CD14-positive monocyte (primary cell): ENCODE measurements around the gene ADGRL3. TPM values are rescaled to one million over a fixed set of nuclear protein-coding genes. Genes with fewer than 3 reads are reported as not detected.

ENCODE experiments used
- DNase-seq, 3 donors: peaks; one replicate each; pipeline ENCODE4 v3.0.0-alpha.2; 2011 to 2022
- H2AFZ ChIP-seq: 2 replicates; pipeline ENCODE4 v1.6.0; 2012; ENCODE audit warnings: mild to moderate bottlenecking, low read depth, low read length, inconsistent platforms; ENCODE audit not compliant: insufficient read depth, poor library complexity, severe bottlenecking
- H3K27ac ChIP-seq, 2 donors: 1 replicate in 1 of 2; 2 replicates in 1 of 2; pipeline ENCODE4 v1.5.1; 2012 to 2013; ENCODE audit warnings: low read length in 2 of 2, control low read depth in 1 of 2, inconsistent platforms in 1 of 2, low read depth in 1 of 2, mild to moderate bottlenecking in 1 of 2
- H3K27me3 ChIP-seq, 2 donors: one replicate each; pipeline versions ENCODE4 v1.6.0 to v1.6.1; 2011 to 2013; ENCODE audit warnings: low read length in 2 of 2; ENCODE audit not compliant: control insufficient read depth in 2 of 2, insufficient read depth in 2 of 2
- H3K36me3 ChIP-seq, 2 donors: replicated peaks in 1 of 2; 1 replicate in 1 of 2; 2 replicates in 1 of 2; pipeline versions ENCODE4 v1.5.1 to v1.6.1; 2012 to 2013; ENCODE audit warnings: low read length in 2 of 2, control low read depth in 1 of 2, inconsistent platforms in 1 of 2, mild to moderate bottlenecking in 1 of 2; ENCODE audit not compliant: insufficient read depth in 2 of 2, control insufficient read depth in 1 of 2
- H3K4me1 ChIP-seq, 2 donors: 1 replicate in 1 of 2; 2 replicates in 1 of 2; pipeline versions ENCODE4 v1.5.1 to v1.6.1; 2012 to 2013; ENCODE audit warnings: low read length in 2 of 2, control low read depth in 1 of 2, inconsistent platforms in 1 of 2, mild to moderate bottlenecking in 1 of 2, moderate library complexity in 1 of 2; ENCODE audit not compliant: insufficient read depth in 2 of 2, control insufficient read depth in 1 of 2
- H3K4me2 ChIP-seq: replicated peaks from 2 replicates; pipeline ENCODE3; 2012; ENCODE audit warnings: low read length, moderate library complexity, mild to moderate bottlenecking; ENCODE audit not compliant: poor library complexity, severe bottlenecking; ENCODE audit errors: extremely low read depth
- H3K4me3 ChIP-seq, 3 experiments: fragments of 200-600 bp in 1 of 3; sonication (generic) in 1 of 3; replicated peaks in 1 of 3; 1 replicate in 2 of 3; 2 replicates in 1 of 3; pipeline ENCODE4 v1.5.1; 2011 to 2013; ENCODE audit warnings: low read length in 3 of 3, mild to moderate bottlenecking in 3 of 3, control low read depth in 2 of 3, low read depth in 2 of 3, inconsistent platforms in 1 of 3, moderate library complexity in 1 of 3
- H3K79me2 ChIP-seq: 2 replicates; pipeline ENCODE4 v1.6.0; 2012; ENCODE audit warnings: mild to moderate bottlenecking, control low read depth, inconsistent platforms, low read length, moderate library complexity; ENCODE audit not compliant: insufficient read depth
- H3K9ac ChIP-seq: 2 replicates; pipeline ENCODE4 v1.6.0; 2017; ENCODE audit warnings: low read length, mild to moderate bottlenecking; ENCODE audit not compliant: insufficient read depth, poor library complexity, severe bottlenecking
- H3K9me3 ChIP-seq, 2 donors: replicated peaks in 1 of 2; 1 replicate in 1 of 2; 2 replicates in 1 of 2; pipeline versions ENCODE4 v1.5.1 to v1.6.1; 2012 to 2013; ENCODE audit warnings: low read length in 2 of 2, control low read depth in 1 of 2; ENCODE audit not compliant: control insufficient read depth in 1 of 2, insufficient read depth in 1 of 2
- H4K20me1 ChIP-seq: 2 replicates; pipeline ENCODE4 v1.6.0; 2012; ENCODE audit warnings: mild to moderate bottlenecking, low read length, control low read depth, moderate library complexity; ENCODE audit not compliant: insufficient read depth
- H3K27ac Mint-ChIP-seq, 7 donors: one replicate each; pipeline ENCODE4 v1.8.0; 2020; ENCODE audit warnings: mild to moderate bottlenecking in 7 of 7, mixed read lengths in 7 of 7, moderate library complexity in 6 of 7, inconsistent platforms in 2 of 7
- H3K27me3 Mint-ChIP-seq, 3 donors: one replicate each; pipeline ENCODE4 v1.8.0; 2021 to 2022; ENCODE audit warnings: low read depth in 3 of 3, mild to moderate bottlenecking in 3 of 3, mixed read lengths in 3 of 3, moderate library complexity in 3 of 3, inconsistent platforms in 1 of 3
- H3K36me3 Mint-ChIP-seq, 2 donors: one replicate each; pipeline ENCODE4 v1.8.0; 2020; ENCODE audit warnings: mixed read lengths in 2 of 2, inconsistent platforms in 1 of 2, mild to moderate bottlenecking in 1 of 2
- H3K4me1 Mint-ChIP-seq: one replicate; pipeline ENCODE4 v1.8.0; 2020; ENCODE audit warnings: mild to moderate bottlenecking, mixed read lengths
- H3K4me3 Mint-ChIP-seq, 2 donors: one replicate each; pipeline ENCODE4 v1.8.0; 2020; ENCODE audit warnings: mild to moderate bottlenecking in 2 of 2, mixed read lengths in 2 of 2, moderate library complexity in 1 of 2
- H3K9me3 Mint-ChIP-seq, 7 donors: one replicate each; pipeline ENCODE4 v1.8.0; 2020 to 2022; ENCODE audit warnings: mixed read lengths in 7 of 7, mild to moderate bottlenecking in 6 of 7, moderate library complexity in 6 of 7, inconsistent platforms in 2 of 7
- CTCF ChIP-seq: fragments of 200-600 bp; IDR thresholded peaks from one replicate; pipeline ENCODE4 v1.8.0; 2022; ENCODE audit warnings: antibody characterized with exemption, mild to moderate bottlenecking
- WGBS: methylation state at CpG from one replicate; pipeline ENCODE4 v1.1.5; 2013; ENCODE audit warnings: missing lambda C conversion rate; ENCODE audit not compliant: insufficient coverage; 5-methylcytosine and 5-hydroxymethylcytosine counted together
- intact Hi-C, 2 donors: fragments of 100-400 bp; cut with micrococcal nuclease; formaldehyde crosslinking; loops; one replicate each; pipeline versions ENCODE4 v1.15.0 to v1.15.1; 2023
- polyA plus RNA-seq, 3 donors: library from polyadenylated mRNA; depleted of rRNA in 1 of 3; unstranded in 2 of 3; stranded (reverse) in 1 of 3; fragments of 300-500 nt in 2 of 3; fragments of >200 nt in 1 of 3; fragmentation: Illumina TruSeq in 2 of 3; gene quantifications; 1 replicate in 2 of 3; 2 replicates in 1 of 3; pipeline ENCODE4 v1.2.3, GENCODE V29; 2012 to 2021

ADGRL3 gene
- polyA plus RNA-seq, 3 donors, result not detected

DNA sequence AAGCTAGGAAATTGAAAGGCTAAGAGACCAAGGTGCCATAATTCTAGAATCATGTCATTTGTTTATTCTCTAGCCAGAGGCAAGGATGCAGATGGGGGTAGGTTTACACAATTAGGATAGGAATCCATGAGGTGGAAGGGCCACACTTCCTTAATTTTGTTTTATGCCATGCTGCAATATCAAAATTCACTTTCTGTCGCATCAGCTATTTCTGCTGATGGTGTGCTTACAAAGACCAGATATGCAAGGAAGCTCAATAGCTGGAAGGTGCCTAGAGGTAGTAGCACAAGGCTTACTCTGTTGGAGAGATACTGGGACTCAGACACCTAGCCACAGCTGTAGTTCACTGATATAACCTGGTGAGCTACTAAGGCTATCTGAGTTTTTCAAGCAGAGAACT, 328.5 kb downstream of the ADGRL3 start:
- H3K4me3 Mint-ChIP-seq, result no peak overlapping the region
- H3K27ac Mint-ChIP-seq, result no peak overlapping the region
- H2AFZ ChIP-seq, result no peak overlapping the region
- no peak for DNase-seq
- H3K9me3 ChIP-seq, result no peaks in the 10 kb centered on the region
- H3K4me1 Mint-ChIP-seq, result no peaks in the 10 kb centered on the region
- H3K4me3 ChIP-seq, result no peak overlapping the region
- TF ChIP-seq CTCF, result no peak
- no CpG with 5 or more reads among the region's 1 CpG for WGBS
- H3K27me3 ChIP-seq, result no peaks in the 10 kb centered on the region
- H3K4me2 ChIP-seq, result no peak overlapping the region
- no peaks in the 10 kb centered on the region for H3K36me3 ChIP-seq
- no peaks in the 10 kb centered on the region for H3K36me3 Mint-ChIP-seq
- no peak overlapping the region for H3K9ac ChIP-seq
- intact Hi-C loops, result no loop called here
- H4K20me1 ChIP-seq, result no peaks in the 10 kb centered on the region
- no peak overlapping the region for H3K27ac ChIP-seq
- H3K4me1 ChIP-seq, result no peaks in the 10 kb centered on the region
- peaks cover 0 to 8% (median 3%) of the 10 kb centered on the region in 7 donors for H3K9me3 Mint-ChIP-seq
- peaks cover 0 to 2% (median 0%) of the 10 kb centered on the region in 3 donors for H3K27me3 Mint-ChIP-seq
- no peaks in the 10 kb centered on the region for H3K79me2 ChIP-seq

GRCh38 chr4:61531188-61531587, 331.1 kb downstream of the ADGRL3 start:
- Histone ChIP-seq H3K4me3 (no peak overlapping the region), H3K4me1 (no peaks in the 10 kb centered on the region), H3K4me2 (no peak overlapping the region), H3K79me2 (no peaks in the 10 kb centered on the region), H4K20me1 (no peaks in the 10 kb centered on the region), H3K9ac (no peak overlapping the region), H3K27ac (no peak overlapping the region), H3K27me3 (no peaks in the 10 kb centered on the region), H3K9me3 (peaks cover 0 to 5% of the 10 kb centered on the region in 2 donors), H3K36me3 (no peaks in the 10 kb centered on the region), H2AFZ (no peak overlapping the region)
- no peak overlapping the region for H3K4me3 Mint-ChIP-seq
- no peaks in the 10 kb centered on the region for H3K27me3 Mint-ChIP-seq
- H3K27ac Mint-ChIP-seq, result no peak overlapping the region
- 100% methylated on average over 1 of the region's 5 CpGs for WGBS
- no peaks in the 10 kb centered on the region for H3K4me1 Mint-ChIP-seq
- intact Hi-C loops, result no loop called here
- TF ChIP-seq CTCF, result no peak
- H3K9me3 Mint-ChIP-seq, result peaks cover 0 to 7% (median 3%) of the 10 kb centered on the region in 7 donors
- H3K36me3 Mint-ChIP-seq, result no peaks in the 10 kb centered on the region
- no peak for DNase-seq
